GM12873 (cell line): ENCODE measurements around the gene DIAPH2.

Experiments used
- CTCF ChIP-seq: IDR thresholded peaks from 2 replicates; pipeline ENCODE4 v1.5.1; 2012; ENCODE audit warnings: low read depth, mild to moderate bottlenecking, moderate library complexity, low read length, control low read depth; ENCODE audit not compliant: insufficient read depth; ENCODE audit errors: missing control alignments

Gene DIAPH2

GRCh38 chrX:97538745-97539144 lies 854.1 kb downstream of the DIAPH2 start:
- TF ChIP-seq CTCF = no peak

- TF ChIP-seq CTCF = no peak
Measured at GRCh38 chrX:97539970-97540519, 855.4 kb downstream of the DIAPH2 start.

- TF ChIP-seq CTCF = no peak
Measured at GRCh38 chrX:97547877-97548578, 863.4 kb downstream of the DIAPH2 start.

GRCh38 chrX:97551821-97552220 lies 867.2 kb downstream of the DIAPH2 start:
- no peak for TF ChIP-seq CTCF

GRCh38 chrX:97553833-97554232 lies 869.2 kb downstream of the DIAPH2 start:
- TF ChIP-seq CTCF = no peak

- no peak for TF ChIP-seq CTCF
Measured at GRCh38 chrX:97556359-97556758, 871.7 kb downstream of the DIAPH2 start.

- no peak for TF ChIP-seq CTCF
Measured at GRCh38 chrX:97563531-97564133, 879.0 kb downstream of the DIAPH2 start.
